Measurements from ENCODE around the gene POC5.

Gene POC5

DNA sequence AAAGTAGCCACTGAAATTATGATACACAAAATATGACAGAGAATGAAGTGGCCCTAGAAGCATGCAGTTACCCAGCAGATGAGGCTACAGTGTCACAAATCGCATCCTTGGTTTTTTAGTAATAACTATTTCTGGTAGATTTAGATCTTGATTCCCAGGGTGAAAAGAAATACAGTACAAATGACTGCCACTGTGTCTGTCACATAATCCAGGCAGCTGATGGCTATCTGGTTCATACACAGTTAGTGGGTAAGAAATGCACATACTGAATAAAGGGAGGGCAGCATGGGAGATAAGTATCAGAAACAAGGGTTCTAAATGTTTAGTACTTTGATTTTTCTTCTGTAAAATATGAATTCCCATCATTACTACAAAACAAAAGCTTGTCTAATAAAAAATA is 41.5 kb downstream of the POC5 start:
- Histone ChIP-seq H3K27ac (ENCODE audit: low read depth, low read length) (no peak overlapping the region), H3K9ac (ENCODE audit: low read depth, low read length) (no peak overlapping the region), H3K27me3 (ENCODE audit: control insufficient read depth, insufficient read depth, low read length) (no peaks in the 10 kb centered on the region), H3K36me3 (ENCODE audit: control insufficient read depth, insufficient read depth, low read length) (peaks cover 20% of the 10 kb centered on the region; the same call in 1 of the 2 replicates), H3K4me1 (ENCODE audit: control insufficient read depth, insufficient read depth, low read length) (no peaks in the 10 kb centered on the region), H3K4me3 (ENCODE audit: low read depth, low read length) (no peak overlapping the region), H3K9me3 (ENCODE audit: control insufficient read depth, insufficient read depth, low read length) (no peaks in the 10 kb centered on the region)

DNA sequence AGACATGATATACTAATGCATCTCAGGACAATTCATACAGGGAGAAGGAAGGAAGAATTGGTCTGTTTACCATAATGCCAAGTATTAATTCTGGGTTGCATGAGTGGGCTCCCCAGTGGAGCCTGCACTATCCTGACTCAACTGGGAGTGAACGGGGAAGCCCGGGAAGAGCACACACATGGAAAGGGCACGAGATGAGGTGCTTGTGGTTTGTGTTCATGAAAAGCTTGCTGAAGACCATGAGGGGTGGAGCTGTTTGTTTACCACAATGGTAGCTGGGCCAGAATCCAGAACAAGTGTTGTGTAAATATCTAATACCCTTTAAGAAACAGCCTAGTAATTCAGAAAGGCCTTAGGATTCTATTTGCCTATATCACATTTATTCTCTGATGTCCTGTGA is 44.6 kb downstream of the POC5 start:
- no peak overlapping the region for H3K27ac ChIP-seq (ENCODE audit: low read depth, low read length)

GRCh38 chr5:75671506-75671905 is 45.7 kb downstream of the POC5 start:
- H3K4me3 ChIP-seq (ENCODE audit: low read depth, low read length): no peak overlapping the region
- H3K36me3 ChIP-seq (ENCODE audit: control insufficient read depth, insufficient read depth, low read length): peaks cover 20% of the 10 kb centered on the region; the same call in 1 of the 2 replicates
- no peak overlapping the region for H3K27ac ChIP-seq (ENCODE audit: low read depth, low read length)
- H3K27me3 ChIP-seq (ENCODE audit: control insufficient read depth, insufficient read depth, low read length): no peaks in the 10 kb centered on the region
- no peaks in the 10 kb centered on the region for H3K9me3 ChIP-seq (ENCODE audit: control insufficient read depth, insufficient read depth, low read length)
- no peak overlapping the region for H3K9ac ChIP-seq (ENCODE audit: low read depth, low read length)
- H3K4me1 ChIP-seq (ENCODE audit: control insufficient read depth, insufficient read depth, low read length): peaks cover 16% of the 10 kb centered on the region

More for the DNA sequence above, 44.6 kb downstream of the POC5 start:
- Histone ChIP-seq H3K27me3 (ENCODE audit: control insufficient read depth, insufficient read depth, low read length) (no peaks in the 10 kb centered on the region), H3K9me3 (ENCODE audit: control insufficient read depth, insufficient read depth, low read length) (no peaks in the 10 kb centered on the region), H3K4me3 (ENCODE audit: low read depth, low read length) (no peak overlapping the region), H3K4me1 (ENCODE audit: control insufficient read depth, insufficient read depth, low read length) (peaks cover 16% of the 10 kb centered on the region; the same call in 1 of the 2 replicates), H3K36me3 (ENCODE audit: control insufficient read depth, insufficient read depth, low read length) (peaks cover 20% of the 10 kb centered on the region; the same call in 1 of the 2 replicates), H3K9ac (ENCODE audit: low read depth, low read length) (no peak overlapping the region)

DNA sequence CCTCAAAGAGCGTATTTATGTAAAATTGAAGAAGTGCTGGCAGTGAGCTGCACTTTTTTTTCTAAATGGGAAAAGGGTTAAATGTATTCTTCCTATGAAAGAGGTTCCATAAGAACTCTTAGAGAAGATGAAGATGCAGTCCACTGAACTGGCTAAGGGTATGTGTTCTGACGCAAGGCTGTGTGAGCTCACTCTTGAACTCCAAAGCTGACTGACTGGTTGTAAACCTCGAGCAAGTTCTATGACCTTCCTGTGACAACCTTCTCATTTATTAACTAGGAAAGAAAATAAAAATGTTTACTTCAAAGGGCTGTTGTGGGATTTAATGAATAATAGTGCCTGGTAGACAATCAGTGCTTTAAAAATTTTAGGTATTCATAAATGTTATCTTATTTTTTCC is 46.7 kb downstream of the POC5 start:
- Histone ChIP-seq H3K27me3 (ENCODE audit: control insufficient read depth, insufficient read depth, low read length) (no peaks in the 10 kb centered on the region), H3K9me3 (ENCODE audit: control insufficient read depth, insufficient read depth, low read length) (no peaks in the 10 kb centered on the region), H3K9ac (ENCODE audit: low read depth, low read length) (no peak overlapping the region), H3K36me3 (ENCODE audit: control insufficient read depth, insufficient read depth, low read length) (peaks cover 11% of the 10 kb centered on the region; the same call in 1 of the 2 replicates), H3K4me1 (ENCODE audit: control insufficient read depth, insufficient read depth, low read length) (peaks cover 16% of the 10 kb centered on the region), H3K4me3 (ENCODE audit: low read depth, low read length) (no peak overlapping the region), H3K27ac (ENCODE audit: low read depth, low read length) (no peak overlapping the region)

GRCh38 chr5:75668977-75669689 is 48.1 kb downstream of the POC5 start:
- H3K27ac ChIP-seq (ENCODE audit: low read depth, low read length): peak overlapping the region; percentile 78
- H3K36me3 ChIP-seq (ENCODE audit: control insufficient read depth, insufficient read depth, low read length): peaks cover under 1% of the 10 kb centered on the region; the same call in 1 of the 2 replicates
- H3K4me3 ChIP-seq (ENCODE audit: low read depth, low read length): no peak overlapping the region
- H3K9ac ChIP-seq (ENCODE audit: low read depth, low read length): no peak overlapping the region
- H3K4me1 ChIP-seq (ENCODE audit: control insufficient read depth, insufficient read depth, low read length): peaks cover 16% of the 10 kb centered on the region
- H3K9me3 ChIP-seq (ENCODE audit: control insufficient read depth, insufficient read depth, low read length): no peaks in the 10 kb centered on the region
- H3K27me3 ChIP-seq (ENCODE audit: control insufficient read depth, insufficient read depth, low read length): no peaks in the 10 kb centered on the region

DNA sequence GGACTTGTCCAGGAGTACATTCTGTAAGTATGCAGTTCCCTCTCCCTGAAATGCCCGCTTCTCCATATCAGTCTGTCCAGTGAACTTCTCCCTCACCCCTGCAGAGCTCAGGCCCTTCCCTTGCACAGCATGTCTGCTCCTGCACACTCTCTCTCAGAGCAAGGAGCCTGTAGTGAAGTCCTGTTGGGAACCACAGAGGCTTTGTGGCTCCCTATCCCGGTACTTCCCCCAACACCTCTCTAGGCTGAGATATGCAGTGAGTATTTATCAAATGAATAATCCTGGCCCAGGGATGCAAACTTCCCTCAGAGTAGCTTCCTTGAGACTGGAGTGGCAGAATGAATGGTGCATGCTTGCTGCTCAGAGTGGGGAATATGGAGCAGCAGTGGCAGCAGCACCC is 48.8 kb downstream of the POC5 start:
- no peak overlapping the region for H3K4me3 ChIP-seq (ENCODE audit: low read depth, low read length)
- no peak overlapping the region for H3K9ac ChIP-seq (ENCODE audit: low read depth, low read length)
- no peaks in the 10 kb centered on the region for H3K27me3 ChIP-seq (ENCODE audit: control insufficient read depth, insufficient read depth, low read length)
- peaks cover 16% of the 10 kb centered on the region for H3K4me1 ChIP-seq (ENCODE audit: control insufficient read depth, insufficient read depth, low read length)
- peak overlapping the region; percentile 78 for H3K27ac ChIP-seq (ENCODE audit: low read depth, low read length)
- H3K36me3 ChIP-seq (ENCODE audit: control insufficient read depth, insufficient read depth, low read length): no peaks in the 10 kb centered on the region
- H3K9me3 ChIP-seq (ENCODE audit: control insufficient read depth, insufficient read depth, low read length): no peaks in the 10 kb centered on the region

GRCh38 chr5:75667586-75667985 is 49.7 kb downstream of the POC5 start:
- no peaks in the 10 kb centered on the region for H3K36me3 ChIP-seq (ENCODE audit: control insufficient read depth, insufficient read depth, low read length)
- H3K27ac ChIP-seq (ENCODE audit: low read depth, low read length): no peak overlapping the region
- H3K4me1 ChIP-seq (ENCODE audit: control insufficient read depth, insufficient read depth, low read length): peaks cover 16% of the 10 kb centered on the region
- H3K9me3 ChIP-seq (ENCODE audit: control insufficient read depth, insufficient read depth, low read length): no peaks in the 10 kb centered on the region
- no peaks in the 10 kb centered on the region for H3K27me3 ChIP-seq (ENCODE audit: control insufficient read depth, insufficient read depth, low read length)
- no peak overlapping the region for H3K4me3 ChIP-seq (ENCODE audit: low read depth, low read length)
- H3K9ac ChIP-seq (ENCODE audit: low read depth, low read length): no peak overlapping the region

GRCh38 chr5:75666801-75667200 is 50.4 kb downstream of the POC5 start:
- H3K4me1 ChIP-seq (ENCODE audit: control insufficient read depth, insufficient read depth, low read length): peaks cover 16% of the 10 kb centered on the region
- no peak overlapping the region for H3K4me3 ChIP-seq (ENCODE audit: low read depth, low read length)
- no peaks in the 10 kb centered on the region for H3K36me3 ChIP-seq (ENCODE audit: control insufficient read depth, insufficient read depth, low read length)
- no peaks in the 10 kb centered on the region for H3K27me3 ChIP-seq (ENCODE audit: control insufficient read depth, insufficient read depth, low read length)
- no peak overlapping the region for H3K9ac ChIP-seq (ENCODE audit: low read depth, low read length)
- no peaks in the 10 kb centered on the region for H3K9me3 ChIP-seq (ENCODE audit: control insufficient read depth, insufficient read depth, low read length)
- H3K27ac ChIP-seq (ENCODE audit: low read depth, low read length): no peak overlapping the region

GRCh38 chr5:75664979-75665378 is 52.3 kb downstream of the POC5 start:
- Histone ChIP-seq H3K27me3 (ENCODE audit: control insufficient read depth, insufficient read depth, low read length) (no peaks in the 10 kb centered on the region), H3K27ac (ENCODE audit: low read depth, low read length) (no peak overlapping the region), H3K4me3 (ENCODE audit: low read depth, low read length) (no peak overlapping the region), H3K9ac (ENCODE audit: low read depth, low read length) (no peak overlapping the region), H3K9me3 (ENCODE audit: control insufficient read depth, insufficient read depth, low read length) (no peaks in the 10 kb centered on the region), H3K4me1 (ENCODE audit: control insufficient read depth, insufficient read depth, low read length) (peaks cover 16% of the 10 kb centered on the region), H3K36me3 (ENCODE audit: control insufficient read depth, insufficient read depth, low read length) (no peaks in the 10 kb centered on the region)

GRCh38 chr5:75663579-75664284 is 53.5 kb downstream of the POC5 start:
- H3K9ac ChIP-seq (ENCODE audit: low read depth, low read length): no peak overlapping the region
- H3K36me3 ChIP-seq (ENCODE audit: control insufficient read depth, insufficient read depth, low read length): no peaks in the 10 kb centered on the region
- no peak overlapping the region for H3K27ac ChIP-seq (ENCODE audit: low read depth, low read length)
- H3K4me1 ChIP-seq (ENCODE audit: control insufficient read depth, insufficient read depth, low read length): peaks cover 4% of the 10 kb centered on the region; the same call in 1 of the 2 replicates
- no peak overlapping the region for H3K4me3 ChIP-seq (ENCODE audit: low read depth, low read length)
- no peaks in the 10 kb centered on the region for H3K27me3 ChIP-seq (ENCODE audit: control insufficient read depth, insufficient read depth, low read length)
- H3K9me3 ChIP-seq (ENCODE audit: control insufficient read depth, insufficient read depth, low read length): no peaks in the 10 kb centered on the region

DNA sequence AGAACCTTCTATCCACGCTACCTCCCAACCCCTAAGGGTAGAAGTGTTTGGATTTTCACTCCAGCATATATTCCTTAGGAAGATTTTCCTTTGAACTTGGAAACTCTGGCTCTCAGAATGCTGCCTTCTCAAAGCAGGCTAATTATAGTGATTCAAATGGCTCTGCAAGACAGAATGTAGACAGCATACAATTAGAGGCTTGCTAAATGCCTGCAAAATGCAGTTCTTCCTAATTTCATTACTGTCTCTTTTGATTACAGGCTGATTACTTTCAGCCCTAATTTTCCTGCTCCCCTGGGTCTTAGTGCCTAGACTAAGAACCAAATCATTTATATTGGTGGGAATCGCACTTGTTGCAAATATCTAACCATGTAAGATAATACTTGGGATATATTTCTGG is 55.2 kb downstream of the POC5 start:
- Histone ChIP-seq H3K4me3 (ENCODE audit: low read depth, low read length) (no peak overlapping the region), H3K36me3 (ENCODE audit: control insufficient read depth, insufficient read depth, low read length) (no peaks in the 10 kb centered on the region), H3K9ac (ENCODE audit: low read depth, low read length) (no peak overlapping the region), H3K27me3 (ENCODE audit: control insufficient read depth, insufficient read depth, low read length) (no peaks in the 10 kb centered on the region), H3K9me3 (ENCODE audit: control insufficient read depth, insufficient read depth, low read length) (no peaks in the 10 kb centered on the region), H3K27ac (ENCODE audit: low read depth, low read length) (no peak overlapping the region), H3K4me1 (ENCODE audit: control insufficient read depth, insufficient read depth, low read length) (no peaks in the 10 kb centered on the region)
